Limb (tissue), 2 donors: ENCODE measurements around the gene PLCD1.
"Not testable (repeated sequence)": the region's sequence is repeated elsewhere in the genome, so short reads cannot be mapped to it uniquely, and the experiment has no call there.

Source experiments
- DNase-seq, 2 donors: peaks; one replicate each; pipeline ENCODE4 v3.0.0-alpha.2; 2016; ENCODE audit errors: extremely low spot score in 2 of 2

PLCD1 gene

DNA sequence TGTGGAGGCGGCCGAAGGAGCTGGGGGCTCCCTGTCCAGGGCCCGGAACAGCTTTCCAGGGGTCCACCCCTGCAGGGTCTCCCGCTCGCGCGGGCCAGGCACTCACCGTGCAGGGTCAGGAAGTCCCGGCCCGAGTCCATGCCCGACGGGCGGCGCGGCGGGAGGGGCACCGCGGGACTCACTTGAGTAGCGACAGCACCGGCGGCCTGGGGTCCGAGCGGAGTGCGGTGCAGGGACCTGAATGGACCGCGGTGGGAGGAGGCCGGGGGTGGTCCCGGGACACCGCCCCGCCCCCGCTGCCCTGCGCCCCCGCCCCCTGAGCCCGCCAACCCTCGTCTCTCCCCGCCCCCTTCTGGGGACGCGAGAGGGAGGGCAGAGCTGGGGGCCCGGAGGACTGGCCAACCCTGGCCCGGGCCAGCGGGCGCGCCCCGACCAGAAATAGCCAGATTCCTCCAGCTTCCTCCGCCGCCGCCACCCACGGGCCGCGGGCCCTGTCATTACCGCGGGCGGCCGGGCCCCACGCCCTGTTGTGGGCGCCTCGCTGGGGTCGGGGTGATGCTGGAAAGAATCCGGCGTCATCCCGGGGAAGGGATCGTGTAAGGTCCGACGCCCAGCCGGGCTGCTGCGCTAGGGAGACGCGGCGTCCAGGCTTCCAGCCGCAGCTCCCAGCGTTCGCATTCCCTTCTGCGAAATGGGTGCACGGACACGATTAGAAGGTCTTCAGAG is at the start of gene PLCD1:
Gene PLCD1, minus strand, starts transcription at position 243 of the 726 bp plus-strand sequence. Its CDS starts 103 bp downstream, at position 140.
- DNase-seq = peak; percentile 77 to 84

DNA sequence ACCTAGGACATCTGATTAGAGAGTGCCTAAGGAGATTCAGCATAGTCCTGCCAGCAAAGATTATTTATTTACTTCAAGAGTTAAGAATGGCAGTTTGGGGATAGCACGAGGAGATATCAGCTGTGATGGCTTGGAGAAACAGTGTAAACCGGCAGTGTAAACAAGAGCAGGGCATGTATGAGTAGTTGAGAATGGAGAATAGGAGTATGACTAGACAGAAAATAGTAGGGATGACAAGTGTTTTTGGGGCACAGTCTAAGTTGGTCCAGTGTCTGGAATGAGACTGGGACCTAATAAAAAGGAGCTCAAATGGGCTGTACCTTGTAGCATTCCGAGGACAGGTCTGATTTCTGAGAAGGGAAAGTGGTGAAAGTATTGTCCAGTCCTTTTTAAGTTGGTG is 47.6 kb upstream of the PLCD1 start:
- not testable (repeated sequence) for DNase-seq

DNA sequence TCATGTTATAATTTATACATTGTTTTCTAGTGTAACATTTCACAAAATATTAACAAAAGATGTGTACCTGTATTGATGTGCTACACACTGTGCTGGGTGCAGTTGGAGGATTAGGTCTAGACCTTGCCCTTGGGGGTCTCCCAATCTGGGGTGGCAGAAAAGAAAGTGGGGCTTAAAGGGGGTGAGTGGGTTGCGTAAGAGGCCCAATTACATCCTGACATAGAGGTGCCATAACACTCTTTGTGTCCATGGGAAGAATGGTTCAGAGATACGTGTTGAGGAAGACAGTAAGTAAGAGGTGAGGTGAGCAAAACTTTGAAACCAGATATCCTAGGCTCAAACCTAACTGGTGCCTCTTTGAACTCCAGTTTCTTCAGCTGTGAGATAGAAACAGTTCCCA is 40.6 kb upstream of the PLCD1 start:
- no peak for DNase-seq

DNA sequence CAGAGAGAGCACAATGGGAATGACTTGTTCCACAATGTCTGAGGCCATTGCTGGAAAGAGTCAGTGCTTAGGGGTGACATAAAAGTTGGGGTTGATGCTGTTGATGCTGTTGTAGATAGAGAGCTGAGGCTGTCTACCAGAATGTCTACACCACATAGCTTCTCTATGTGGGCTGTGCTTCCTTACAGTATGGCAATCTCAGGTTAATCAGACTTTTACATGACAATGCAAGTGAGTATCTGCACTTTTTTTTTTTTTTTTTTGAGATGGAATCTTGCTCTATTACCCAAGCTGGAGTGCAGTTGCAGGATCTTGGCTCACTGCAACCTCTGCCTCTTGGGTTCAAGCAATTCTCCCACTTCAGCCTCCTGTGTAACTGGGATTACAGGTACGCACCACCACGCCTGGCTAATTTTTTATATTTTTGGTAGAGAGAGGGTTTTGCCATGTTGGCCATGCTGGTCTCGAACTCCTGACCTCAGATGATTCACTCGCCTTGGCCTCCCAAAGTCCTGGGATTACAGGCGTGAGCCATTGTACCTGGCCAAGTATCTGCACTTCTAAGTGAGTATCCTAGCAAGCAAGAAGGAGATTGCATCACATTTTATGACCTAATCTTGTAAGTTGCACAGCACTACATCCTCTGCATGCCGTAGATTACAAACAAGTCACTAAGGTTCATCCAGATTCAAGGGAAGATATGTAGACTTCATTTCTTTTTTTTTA is 38.2 kb upstream of the PLCD1 start:
- no peak for DNase-seq

DNA sequence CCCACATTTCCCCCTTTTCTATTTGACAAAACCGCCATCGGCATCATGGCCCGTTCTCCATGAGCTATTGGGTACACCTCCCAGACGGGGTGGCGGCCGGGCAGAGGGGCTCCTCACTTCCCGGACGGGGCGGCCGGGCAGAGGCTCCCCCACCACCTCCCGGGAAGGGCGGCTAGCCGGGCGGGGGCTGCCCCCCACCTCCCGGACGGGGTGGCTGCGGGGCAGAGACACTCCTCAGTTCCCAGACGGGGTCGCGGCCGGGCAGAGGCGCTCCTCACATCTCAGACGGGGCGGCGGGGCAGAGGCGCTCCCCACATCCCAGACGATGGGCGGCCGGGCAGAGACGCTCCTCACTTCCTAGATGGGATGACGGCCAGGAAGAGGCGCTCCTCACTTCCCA is 35.0 kb upstream of the PLCD1 start:
- not testable (repeated sequence) for DNase-seq

DNA sequence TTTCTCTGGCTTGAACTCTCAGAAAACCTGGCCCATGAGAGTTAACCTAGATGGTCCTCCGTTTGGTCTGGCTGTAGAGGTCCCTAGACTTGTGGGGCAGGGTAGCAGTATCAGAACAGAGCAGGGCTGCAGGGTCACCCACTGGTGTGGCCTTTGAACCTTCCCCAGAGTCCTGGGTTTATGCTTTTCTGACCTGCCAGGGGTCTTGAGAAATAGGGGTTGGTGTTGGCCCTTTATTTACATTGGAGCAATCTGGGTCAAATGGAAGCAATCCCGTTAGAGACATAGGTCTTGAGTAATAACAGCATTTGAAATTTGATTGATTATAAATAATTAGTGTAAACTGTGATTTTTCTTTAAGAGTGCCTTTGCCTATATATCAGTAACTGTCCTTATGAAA is 33.4 kb upstream of the PLCD1 start:
- DNase-seq = no peak

DNA sequence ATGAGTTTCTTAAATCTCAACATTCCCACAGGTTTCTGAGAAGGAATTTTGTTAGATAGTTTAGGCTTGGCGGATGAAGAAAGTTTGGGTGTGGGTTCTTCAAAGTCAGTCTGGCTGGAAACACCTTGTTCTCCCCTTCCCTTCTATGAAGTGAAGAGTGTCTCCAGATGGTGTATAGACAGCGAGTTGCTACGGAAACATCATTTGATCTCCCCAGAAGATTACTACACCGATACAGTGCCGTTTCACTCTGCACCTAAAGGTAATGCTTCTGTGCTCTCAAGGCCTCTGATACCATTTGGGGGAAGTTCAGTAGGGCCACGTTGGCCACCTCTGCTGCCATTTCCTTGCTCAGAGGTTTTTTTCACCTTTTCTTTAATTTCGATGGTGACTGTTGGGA is 30.1 kb upstream of the PLCD1 start:
- no peak for DNase-seq

DNA sequence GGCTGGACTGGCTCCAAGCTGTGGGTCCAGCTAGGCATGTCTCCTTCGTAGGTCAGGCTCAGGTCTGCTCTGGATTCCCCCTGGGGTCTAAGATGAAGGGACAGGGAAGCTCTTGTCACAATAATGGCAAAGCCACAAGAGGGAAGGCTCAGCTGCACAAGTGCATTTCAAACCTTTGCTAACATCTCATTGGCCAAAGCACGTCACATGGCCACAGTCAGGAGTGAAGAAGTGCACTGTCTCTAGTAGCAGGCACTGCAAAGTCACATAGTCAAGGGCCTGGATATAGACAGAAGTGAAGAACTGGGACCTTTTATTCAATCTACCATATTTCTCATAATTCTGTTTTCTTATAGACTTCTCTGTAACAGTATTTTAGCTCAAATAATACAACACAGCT is 29.7 kb upstream of the PLCD1 start:
- no peak for DNase-seq

DNA sequence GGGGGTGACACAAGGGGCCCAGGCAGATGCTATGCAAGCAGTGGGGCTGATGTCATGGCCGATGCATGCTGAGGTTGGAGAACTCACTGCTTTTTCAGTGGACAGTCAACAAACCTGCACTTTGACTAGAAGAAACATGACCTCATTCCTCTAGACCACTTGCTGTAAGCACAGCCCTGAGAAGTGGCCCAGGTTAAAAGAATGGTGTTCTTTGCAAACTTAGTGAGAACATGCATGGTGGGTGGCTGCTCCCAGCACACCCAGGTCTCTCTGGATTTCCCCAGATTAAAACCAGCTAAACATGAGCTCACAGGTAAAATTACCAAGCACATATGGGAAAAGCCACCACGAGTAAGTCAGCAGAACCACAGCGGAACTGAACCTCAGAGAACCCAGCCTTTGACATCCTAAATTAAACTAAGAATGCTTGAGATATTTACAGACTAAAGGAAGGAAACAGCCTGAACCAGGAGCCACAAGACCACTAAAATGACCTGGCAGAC is 25.1 kb upstream of the PLCD1 start:
- no peak for DNase-seq

DNA sequence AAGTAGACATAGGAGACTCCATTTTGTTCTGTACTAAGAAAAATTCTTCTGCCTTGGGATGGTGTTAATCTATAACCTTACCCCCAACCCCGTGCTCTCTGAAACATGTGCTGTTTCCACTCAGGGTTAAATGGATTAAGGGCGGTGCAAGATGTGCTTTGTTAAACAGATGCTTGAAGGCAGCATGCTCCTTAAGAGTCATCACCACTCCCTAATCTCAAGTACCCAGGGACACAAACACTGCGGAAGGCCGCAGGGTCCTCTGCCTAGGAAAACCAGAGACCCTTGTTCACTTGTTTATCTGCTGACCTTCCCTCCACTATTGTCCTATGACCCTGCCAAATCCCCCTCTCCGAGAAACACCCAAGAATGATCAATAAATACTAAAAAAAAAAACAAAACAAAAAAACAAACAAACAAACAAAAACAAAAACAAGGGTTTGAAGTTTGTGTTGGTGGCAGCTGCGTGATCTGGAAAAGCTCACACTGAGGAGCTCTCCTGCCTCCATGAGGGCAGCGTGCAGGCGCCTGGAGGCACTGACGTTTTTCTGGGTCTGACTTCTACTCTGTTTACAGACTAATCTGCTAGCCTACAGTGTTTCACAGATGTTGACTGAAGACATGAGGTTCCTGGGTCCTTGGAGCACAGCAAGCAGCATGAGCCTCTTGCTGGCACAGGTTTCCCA is 24.5 kb upstream of the PLCD1 start:
- not testable (repeated sequence) for DNase-seq

DNA sequence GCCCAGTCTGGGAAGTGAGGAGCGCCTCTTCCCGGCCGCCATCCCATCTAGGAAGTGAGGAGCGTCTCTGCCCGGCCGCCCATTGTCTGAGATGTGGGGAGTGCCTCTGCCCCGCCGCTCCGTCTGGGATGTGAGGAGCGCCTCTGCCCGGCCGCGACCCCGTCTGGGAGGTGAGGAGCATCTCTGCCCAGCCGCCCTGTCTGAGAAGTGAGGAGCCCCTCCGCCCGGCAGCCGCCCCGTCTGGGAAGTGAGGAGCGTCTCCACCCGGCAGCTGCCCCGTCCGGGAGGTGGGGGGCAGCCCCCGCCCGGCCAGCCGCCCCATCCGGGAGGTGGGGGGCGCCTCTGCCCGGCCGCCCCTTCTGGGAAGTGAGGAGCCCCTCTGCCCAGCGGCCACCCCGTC is 23.8 kb upstream of the PLCD1 start:
- DNase-seq = not testable (repeated sequence)

DNA sequence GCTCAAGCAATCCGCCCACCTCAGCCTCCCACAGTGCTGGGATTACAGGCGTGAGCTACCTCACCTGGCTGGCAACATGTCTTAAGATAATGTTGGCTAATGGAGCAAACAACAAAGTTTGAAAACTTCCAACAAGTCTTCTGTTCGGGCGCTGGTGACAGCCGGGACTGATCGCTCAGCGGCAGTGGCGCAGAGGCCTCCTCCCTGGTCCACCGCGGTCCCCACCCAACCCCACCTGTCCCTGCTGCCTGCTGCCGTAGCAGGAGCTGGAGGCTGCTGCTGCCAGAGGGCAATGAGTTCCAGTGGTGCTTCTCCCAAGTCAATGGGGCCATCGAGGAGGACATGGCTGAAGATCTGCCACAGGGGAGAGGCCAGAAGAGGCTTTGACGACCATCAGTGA is 21.7 kb upstream of the PLCD1 start:
- DNase-seq = no peak

DNA sequence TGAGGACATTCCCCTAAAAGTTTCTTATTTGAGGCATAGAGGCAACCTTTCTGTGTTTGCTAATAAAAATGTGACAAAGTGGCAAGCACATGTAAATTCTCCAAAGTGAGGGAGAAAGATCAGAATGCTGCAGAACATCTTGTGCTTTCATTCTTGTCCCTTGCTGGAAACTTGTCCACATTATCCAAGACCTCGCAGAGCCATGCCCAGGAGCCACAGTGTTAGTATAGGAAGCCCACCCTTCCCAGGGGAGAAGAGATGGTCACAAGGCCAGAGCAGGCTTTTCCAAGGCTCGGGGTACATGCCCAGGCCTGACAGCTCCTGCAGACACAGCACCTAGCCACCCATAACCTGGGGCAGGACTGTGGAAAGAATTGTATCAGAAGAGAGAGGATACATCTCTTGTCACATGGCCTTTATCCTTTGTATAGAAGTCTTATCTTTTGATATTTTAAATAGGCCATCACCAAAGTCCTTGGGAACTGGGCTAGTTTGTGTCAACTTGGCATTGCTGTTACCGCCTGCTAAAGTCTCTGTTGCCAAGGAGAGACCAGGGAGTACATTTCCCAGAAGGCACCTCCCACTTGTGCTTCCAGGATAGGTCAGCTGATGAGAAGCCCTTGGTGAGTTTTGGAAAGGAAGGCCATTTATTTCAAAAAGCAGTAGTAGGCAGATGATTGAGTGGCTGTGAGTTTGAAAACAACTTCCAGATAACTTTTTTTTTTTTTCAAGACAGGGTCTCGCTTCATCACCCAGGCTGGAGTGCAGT is 20.1 kb upstream of the PLCD1 start:
- DNase-seq = no peak

DNA sequence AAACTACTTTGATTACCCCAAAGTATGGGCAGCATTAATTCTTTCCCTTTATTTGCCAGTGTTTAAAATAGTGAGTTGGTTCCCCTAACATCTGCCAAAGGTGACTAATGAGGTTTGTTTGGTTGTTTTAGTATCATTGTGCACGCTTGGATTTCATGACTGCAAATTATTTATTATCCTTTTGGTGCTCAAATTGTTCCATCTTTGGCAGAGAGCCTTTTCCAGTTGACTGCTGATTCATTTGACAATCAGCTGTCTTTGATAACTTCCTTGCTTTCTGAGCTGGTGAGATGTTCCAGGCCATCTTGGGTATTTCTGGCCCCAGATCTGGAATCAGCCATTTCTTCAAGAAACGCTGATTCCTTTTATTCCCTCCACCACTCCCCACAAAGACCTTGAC is 18.5 kb upstream of the PLCD1 start:
- no peak for DNase-seq

DNA sequence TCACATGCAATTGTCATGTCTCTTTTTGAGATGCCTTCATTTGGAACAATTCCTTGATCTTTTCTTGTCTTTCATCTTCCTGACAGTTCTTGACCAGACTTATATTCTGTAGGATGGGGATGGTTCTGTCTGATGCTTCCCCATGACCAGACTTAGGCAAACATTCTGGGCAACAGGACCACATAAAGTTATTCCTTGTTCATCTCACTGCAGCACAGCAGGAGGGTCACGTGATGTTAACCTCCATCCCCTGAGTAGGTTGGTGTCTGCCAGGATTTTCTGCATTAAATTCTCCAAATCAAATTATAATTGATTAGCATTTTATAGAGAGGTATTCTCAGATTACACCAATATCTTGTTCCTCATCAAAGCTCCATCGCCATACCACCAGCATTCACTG is 17.4 kb upstream of the PLCD1 start:
- DNase-seq = no peak

DNA sequence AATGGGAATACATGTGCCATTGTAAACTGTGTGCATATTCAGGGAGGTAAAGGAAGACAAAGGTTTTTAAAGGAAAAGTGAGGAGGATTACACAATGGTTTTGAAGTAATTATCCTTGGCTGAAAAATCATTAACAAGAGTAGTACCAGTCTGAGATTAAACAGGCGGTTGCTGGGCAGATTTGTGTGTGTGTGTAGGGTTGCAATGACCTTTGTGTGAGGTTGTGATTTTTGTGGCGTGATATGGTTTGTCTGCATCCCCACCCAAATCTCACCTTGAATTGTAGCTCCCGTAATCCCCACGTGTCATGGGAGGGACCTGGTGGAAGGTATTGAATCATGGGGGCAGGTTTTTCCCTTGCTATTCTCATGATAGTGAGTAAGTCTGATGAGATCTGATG is 16.6 kb upstream of the PLCD1 start:
- DNase-seq = no peak

DNA sequence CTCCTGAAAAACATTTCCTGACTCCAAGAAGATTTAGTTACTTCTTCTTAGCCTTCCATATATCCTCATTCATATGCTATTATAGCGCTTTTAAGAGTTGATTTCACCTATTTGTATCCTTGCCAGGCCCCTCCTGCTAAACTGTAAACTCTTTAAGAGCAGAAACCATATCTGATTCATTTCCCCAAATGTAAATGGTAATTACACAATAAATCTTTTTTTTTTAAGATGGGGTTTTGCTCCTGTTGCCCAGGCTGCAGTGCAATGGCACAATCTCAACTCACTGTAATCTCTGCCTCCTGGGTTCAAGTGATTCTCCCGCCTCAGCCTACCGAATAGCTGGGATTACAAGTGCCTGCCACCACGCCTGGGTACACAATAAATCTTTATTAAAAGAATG is 14.0 kb upstream of the PLCD1 start:
- DNase-seq = no peak

DNA sequence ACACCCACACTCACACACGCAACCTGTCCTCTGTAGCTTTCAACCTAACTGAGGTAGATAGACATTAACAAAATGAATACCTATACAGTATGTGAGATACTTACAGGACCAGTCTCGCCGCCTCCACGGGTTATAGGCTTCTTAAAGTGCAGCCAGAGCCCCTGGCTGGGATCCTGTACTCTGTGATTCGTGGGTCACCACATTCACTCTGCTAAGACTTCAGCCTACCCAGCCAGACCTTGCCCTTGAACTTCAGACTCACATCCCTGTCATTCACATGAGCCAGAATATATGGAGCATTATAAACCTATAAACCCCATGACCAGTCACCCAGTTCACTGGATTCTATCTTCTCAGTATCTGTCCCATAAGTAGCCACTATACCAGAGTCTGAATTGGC is 11.0 kb upstream of the PLCD1 start:
- no peak for DNase-seq

DNA sequence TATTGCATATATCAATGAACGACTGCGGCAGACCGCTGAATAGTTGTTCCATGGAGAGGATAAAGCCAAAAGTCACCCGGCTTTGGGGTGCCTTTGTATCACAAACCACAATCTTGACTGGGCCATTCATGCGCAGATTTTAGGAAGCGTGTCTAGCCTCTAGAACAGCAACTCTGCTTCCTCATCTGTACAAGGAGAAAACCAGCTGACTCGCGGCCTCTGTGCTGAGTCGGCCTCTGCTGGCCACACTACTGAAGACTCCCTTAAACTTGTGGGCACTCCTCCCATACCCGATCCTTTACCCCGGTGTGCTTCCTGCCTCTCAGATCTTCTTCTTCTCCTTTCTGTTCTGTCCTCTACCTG is 10.4 kb upstream of the PLCD1 start:
- no peak for DNase-seq

DNA sequence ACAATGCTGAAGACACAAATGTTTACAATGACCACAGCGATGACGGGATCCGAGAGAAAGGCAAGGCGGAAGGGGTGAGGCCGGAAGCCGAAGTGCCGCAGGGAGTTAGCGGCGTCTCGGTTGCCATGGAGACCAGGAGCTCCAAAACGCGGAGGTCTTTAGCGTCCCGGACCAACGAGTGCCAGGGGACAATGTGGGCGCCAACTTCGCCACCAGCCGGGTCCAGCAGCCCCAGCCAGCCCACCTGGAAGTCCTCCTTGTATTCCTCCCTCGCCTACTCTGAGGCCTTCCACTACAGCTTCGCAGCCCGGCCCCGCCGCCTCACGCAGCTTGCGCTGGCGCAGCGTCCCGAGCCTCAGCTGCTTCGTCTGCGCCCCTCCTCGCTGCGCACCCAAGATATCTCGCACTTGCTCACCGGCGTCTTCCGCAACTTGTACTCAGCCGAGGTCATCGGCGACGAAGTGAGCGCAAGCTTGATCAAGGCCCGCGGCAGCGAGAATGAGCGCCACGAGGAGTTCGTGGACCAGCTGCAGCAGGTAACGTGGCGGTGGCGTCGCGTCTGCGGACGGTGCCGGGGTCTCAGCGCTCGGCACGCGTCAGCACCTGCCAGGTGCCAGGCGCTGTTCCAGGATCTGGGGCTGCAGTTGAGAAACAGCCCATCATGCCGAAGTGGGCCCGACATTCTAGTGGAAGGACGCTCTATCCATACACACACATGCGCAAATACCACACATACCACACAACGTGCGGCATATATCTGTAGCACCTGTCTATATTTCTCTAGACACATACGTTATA is 9.9 kb upstream of the PLCD1 start, which contains the start of gene DLEC1:
Gene DLEC1, plus strand, starts transcription at position 108 of the 798 bp plus-strand sequence. Its CDS starts 18 bp downstream, at position 126.
- DNase-seq = peak; percentile 44 to 71

DNA sequence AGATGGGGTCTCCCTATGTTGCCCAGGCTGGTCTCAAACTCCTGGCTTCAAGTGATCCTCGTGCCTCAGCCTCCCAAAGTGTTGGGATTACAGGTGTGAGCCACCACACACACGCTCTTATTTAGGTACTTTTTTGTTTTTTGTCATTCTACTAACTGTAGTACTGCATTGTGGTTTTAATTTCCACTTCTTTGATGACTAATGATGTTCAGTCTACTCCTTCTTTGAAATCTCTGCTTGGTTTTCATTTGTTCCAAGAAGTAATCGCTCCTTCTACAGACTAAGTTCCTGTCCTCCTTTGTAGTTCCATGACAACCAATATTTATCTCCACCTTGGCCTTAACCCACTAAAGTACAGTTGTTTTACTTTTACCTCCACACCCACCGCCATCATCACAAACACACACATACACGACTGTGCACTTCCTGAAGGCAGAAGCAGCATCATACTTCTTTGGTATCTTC is 9.0 kb upstream of the PLCD1 start:
- no peak for DNase-seq
